Brain microvascular endothelial cell (primary cell): ENCODE results near the gene EPC2.

Experiments
- DNase-seq: peaks from one replicate; pipeline ENCODE4 v3.0.0-alpha.2; 2020
- H3K27ac ChIP-seq: fragments of 250-450 bp; sonication (Bioruptor Pico); 2 replicates; pipeline ENCODE4 v1.5.1; 2020; ENCODE audit warnings: mild to moderate bottlenecking, moderate library complexity
- H3K27me3 ChIP-seq: fragments of 250-450 bp; sonication (Bioruptor Pico); replicated peaks from 2 replicates; pipeline ENCODE4 v1.5.1; 2020; ENCODE audit warnings: mild to moderate bottlenecking
- H3K36me3 ChIP-seq: fragments of 250-450 bp; sonication (Bioruptor Pico); replicated peaks from 2 replicates; pipeline ENCODE4 v1.5.1; 2020; ENCODE audit warnings: mild to moderate bottlenecking
- H3K4me3 ChIP-seq: 2 replicates; pipeline ENCODE4 v1.5.1; 2011; ENCODE audit warnings: low read depth, mild to moderate bottlenecking, control low read depth, low read length, moderate library complexity
- CTCF ChIP-seq: IDR thresholded peaks from 2 replicates; pipeline ENCODE4 v1.5.1; 2011; ENCODE audit warnings: low read depth, mild to moderate bottlenecking, moderate library complexity, low read length, control low read depth, inconsistent platforms; ENCODE audit errors: missing control alignments
- in situ Hi-C: cut with HindIII; loops from 2 replicates; pipeline ENCODE4 v1.10.0; 2017; ENCODE audit warnings: low sequenced_read_pairs, low pct_ligation_motif_present

Gene EPC2

GRCh38 chr2:148701877-148702276 lies 57.3 kb downstream of the EPC2 start:
- Histone ChIP-seq H3K4me3 (no peak overlapping the region), H3K27me3 (no peaks in the 10 kb centered on the region), H3K27ac (no peak overlapping the region), H3K36me3 (no peaks in the 10 kb centered on the region)
- in situ Hi-C loops, result no loop called here
- TF ChIP-seq CTCF, result no peak
- DNase-seq, result no peak

GRCh38 chr2:148702475-148702874 lies 57.9 kb downstream of the EPC2 start:
- H3K27me3 ChIP-seq, result no peaks in the 10 kb centered on the region
- H3K36me3 ChIP-seq, result no peaks in the 10 kb centered on the region
- in situ Hi-C loops, result no loop called here
- H3K4me3 ChIP-seq, result no peak overlapping the region
- no peak overlapping the region for H3K27ac ChIP-seq
- DNase-seq, result no peak
- no peak for TF ChIP-seq CTCF

GRCh38 chr2:148704247-148704646 lies 59.7 kb downstream of the EPC2 start:
- no peak for DNase-seq
- H3K27me3 ChIP-seq, result no peaks in the 10 kb centered on the region
- TF ChIP-seq CTCF, result no peak
- H3K27ac ChIP-seq, result no peak overlapping the region
- in situ Hi-C loops, result no loop called here
- H3K4me3 ChIP-seq, result no peak overlapping the region
- H3K36me3 ChIP-seq, result no peaks in the 10 kb centered on the region

GRCh38 chr2:148716378-148716920 lies 71.9 kb downstream of the EPC2 start:
- Histone ChIP-seq H3K36me3 (no peaks in the 10 kb centered on the region), H3K27ac (no peak overlapping the region), H3K4me3 (no peak overlapping the region), H3K27me3 (no peaks in the 10 kb centered on the region)
- no peak for DNase-seq
- TF ChIP-seq CTCF, result no peak
- in situ Hi-C loops, result no loop called here

- no peak for DNase-seq
- no peak for TF ChIP-seq CTCF
- in situ Hi-C loops, result no loop called here
- Histone ChIP-seq H3K4me3 (no peak overlapping the region), H3K27ac (no peak overlapping the region), H3K36me3 (no peaks in the 10 kb centered on the region), H3K27me3 (no peaks in the 10 kb centered on the region)
Measured at GRCh38 chr2:148718039-148718438, 73.5 kb downstream of the EPC2 start.

- no peak overlapping the region for H3K4me3 ChIP-seq
- DNase-seq, result no peak
- no peak overlapping the region for H3K27ac ChIP-seq
- TF ChIP-seq CTCF, result no peak
- H3K27me3 ChIP-seq, result no peaks in the 10 kb centered on the region
- in situ Hi-C loops, result no loop called here
- no peaks in the 10 kb centered on the region for H3K36me3 ChIP-seq
Measured at GRCh38 chr2:148719195-148719749, 74.7 kb downstream of the EPC2 start.
